Measurements from ENCODE around the gene SAP30.

SAP30 gene

GRCh38 chr4:173370477-173371291 lies at the start of gene SAP30:
TSS of gene SAP30 (plus strand) at chr4:173370954. CDS start at chr4:173371183, 229 bp downstream.
- H3K4me3 ChIP-seq (ENCODE audit: low read depth, low read length): peak within 1 kb of the TSS; percentile 97
- no peak for TF ChIP-seq CTCF (IDR thresholded peaks at IDR 0.05; ENCODE audit: borderline replicate concordance, insufficient read depth, low read depth, low read length)

- no peak for TF ChIP-seq CTCF (IDR thresholded peaks at IDR 0.05; ENCODE audit: borderline replicate concordance, insufficient read depth, low read depth, low read length)
- H3K4me3 ChIP-seq (ENCODE audit: low read depth, low read length): no peak overlapping the region
Measured at GRCh38 chr4:173325007-173325736, 45.6 kb upstream of the SAP30 start.

GRCh38 chr4:173328236-173328901 lies 42.4 kb upstream of the SAP30 start:
- TF ChIP-seq CTCF (IDR thresholded peaks at IDR 0.05; ENCODE audit: borderline replicate concordance, insufficient read depth, low read depth, low read length): no peak
- H3K4me3 ChIP-seq (ENCODE audit: low read depth, low read length): no peak overlapping the region

GRCh38 chr4:173330590-173330989 lies 40.2 kb upstream of the SAP30 start:
- no peak overlapping the region for H3K4me3 ChIP-seq (ENCODE audit: low read depth, low read length)
- TF ChIP-seq CTCF (IDR thresholded peaks at IDR 0.05; ENCODE audit: borderline replicate concordance, insufficient read depth, low read depth, low read length): no peak

- peak overlapping the region; percentile 95 for H3K4me3 ChIP-seq (ENCODE audit: low read depth, low read length)
- TF ChIP-seq CTCF (IDR thresholded peaks at IDR 0.05; ENCODE audit: borderline replicate concordance, insufficient read depth, low read depth, low read length): no peak
Measured at GRCh38 chr4:173332021-173332487, 38.7 kb upstream of the SAP30 start.

- TF ChIP-seq CTCF (IDR thresholded peaks at IDR 0.05; ENCODE audit: borderline replicate concordance, insufficient read depth, low read depth, low read length): no peak
- peak overlapping the region; percentile 95 for H3K4me3 ChIP-seq (ENCODE audit: low read depth, low read length)
Measured at GRCh38 chr4:173332963-173333657, 37.6 kb upstream of the SAP30 start.
